ENCODE data around the gene IL36G. TPM values are rescaled to one million over a fixed set of nuclear protein-coding genes. Genes with fewer than 3 reads are reported as not detected.
A peak's percentile ranks its signal among the peaks of the same experiment; 100 is the strongest.

The IL36G gene
- total and polyA plus RNA-seq, 9 of the 15 experiments (the other 6 are each of a cell fraction or from before 2014, with no cell fraction given) = not detected

GRCh38 chr2:113012436-113013335 lies 34.9 kb downstream of the IL36G start (continued):
- TF ChIP-seq ZNF668 (CRISPR knock-in tag; IDR thresholded peaks at IDR 0.05) (0 out of 2 replicates have a peak, but pooled peaks have one; percentile 34), ZZZ3 (IDR thresholded peaks at IDR 0.05) (peak; percentile 22; the same call in 1 of the 2 replicates), RCOR1 (IDR thresholded peaks at IDR 0.05; ENCODE audit: borderline replicate concordance in 1 of 2, low read depth in 2 of 2, low read length in 2 of 2) (peak; percentile 58 to 90; a peak in 3 of 4 replicates), CREM (IDR thresholded peaks at IDR 0.05; ENCODE audit: low read depth) (peak; percentile 82), CBX5 (IDR thresholded peaks at IDR 0.05; ENCODE audit: borderline replicate concordance, low read depth) (no peak), MECOM (CRISPR knock-in tag; IDR thresholded peaks at IDR 0.05) (peak; percentile 76), FOXJ2 (tag; IDR thresholded peaks at IDR 0.05) (peak; percentile 93), GTF3C2 (IDR thresholded peaks at IDR 0.05; ENCODE audit: borderline replicate concordance, extremely low read depth, insufficient read length) (peak; percentile 85), TAL1 (IDR thresholded peaks at IDR 0.05) (peak; percentile 96), GTF2A2 (tag; IDR thresholded peaks at IDR 0.05) (no peak), TCF7L2 (IDR thresholded peaks at IDR 0.05; ENCODE audit: low read depth, low read length) (0 out of 2 replicates have a peak, but pooled peaks have one; percentile 22), CHD1 (IDR thresholded peaks at IDR 0.05; ENCODE audit: low read length) (no peak), XRCC3 (IDR thresholded peaks at IDR 0.05) (no peak), TFAM (CRISPR knock-in tag; conservative IDR thresholded peaks at IDR 0.05) (no peak), NFE2 (IDR thresholded peaks at IDR 0.05; ENCODE audit: low read depth) (peak; percentile 100), TEAD1 (CRISPR knock-in tag; IDR thresholded peaks at IDR 0.05) (peak in 1 of 2 experiments; percentile 84; a peak in 1 of 4 replicates), ILF3 (IDR thresholded peaks at IDR 0.05; ENCODE audit: borderline replicate concordance) (peak; percentile 91; the same call in 1 of the 2 replicates), ZMIZ1 (IDR thresholded peaks at IDR 0.05; ENCODE audit: low read depth in 2 of 2, low read length in 2 of 2) (peak in 1 of 2 experiments; percentile 93; a peak in 2 of 4 replicates), POLR2B (IDR thresholded peaks at IDR 0.05; ENCODE audit: low read depth, partially characterized antibody) (no peak), LCOR (CRISPR knock-in tag; IDR thresholded peaks at IDR 0.05) (peak; percentile 39; the same call in 1 of the 2 replicates), DMBX1 (CRISPR knock-in tag; IDR thresholded peaks at IDR 0.05; ENCODE audit: borderline replicate concordance) (peak; percentile 83)

All from K562 (cell line).